Activated T-cell treated with anti-CD3 and anti-CD28 coated beads, Interleukin-2, amount 50 U/mL, for 4 hours (primary cell): ENCODE data around the gene MYOC. TPM values are rescaled to one million over a fixed set of nuclear protein-coding genes. Genes with fewer than 3 reads are reported as not detected.
A peak's percentile ranks its signal among the peaks of the same experiment; 100 is the strongest.
"Not testable (repeated sequence)": the region's sequence is repeated elsewhere in the genome, so short reads cannot be mapped to it uniquely, and the experiment has no call there.

Source experiments
- ATAC-seq, 2 donors: fragments of 200-7000 bp; cut with Tn5 transposase; one replicate each; pipeline ENCODE4 v1.10.0; 2021
- DNase-seq: peaks from one replicate; pipeline ENCODE4 v3.0.0-alpha.2; 2020
- H3K27me3 Mint-ChIP-seq: one replicate; pipeline ENCODE4 v1.8.0; 2021; ENCODE audit warnings: low read depth, mixed read lengths
- H3K36me3 Mint-ChIP-seq: one replicate; pipeline ENCODE4 v1.8.0; 2022; ENCODE audit warnings: mixed read lengths; ENCODE audit not compliant: insufficient read depth
- H3K4me1 Mint-ChIP-seq: one replicate; pipeline ENCODE4 v1.8.0; 2021; ENCODE audit warnings: low read depth, mixed read lengths
- H3K4me3 Mint-ChIP-seq: one replicate; pipeline ENCODE4 v1.8.0; 2021; ENCODE audit warnings: mild to moderate bottlenecking, moderate library complexity, mixed read lengths
- H3K9me3 Mint-ChIP-seq: one replicate; pipeline ENCODE4 v1.8.0; 2021; ENCODE audit warnings: mixed read lengths
- total RNA-seq, 3 donors: library from RNA; stranded (reverse); gene quantifications; one replicate each; pipeline ENCODE4 v1.2.1, GENCODE V29; 2021

Gene MYOC
- total RNA-seq, 3 donors from 2014 or later = not detected

GRCh38 chr1:171603042-171603441 lies 49.4 kb downstream of the MYOC start:
- H3K27me3 Mint-ChIP-seq, H3K4me3 Mint-ChIP-seq, ATAC-seq, H3K4me1 Mint-ChIP-seq, H3K9me3 Mint-ChIP-seq, DNase-seq, H3K36me3 Mint-ChIP-seq: not testable (repeated sequence)

GRCh38 chr1:171600862-171601261 lies 51.6 kb downstream of the MYOC start:
- ATAC-seq (no peak), DNase-seq (no peak)
- Mint-ChIP-seq H3K36me3 (peaks cover 6% of the 10 kb centered on the region), H3K4me3 (no peak overlapping the region), H3K9me3 (no peaks in the 10 kb centered on the region), H3K4me1 (peaks cover 2% of the 10 kb centered on the region), H3K27me3 (no peaks in the 10 kb centered on the region)

GRCh38 chr1:171600310-171600709 lies 52.2 kb downstream of the MYOC start:
- H3K4me3 Mint-ChIP-seq, DNase-seq, H3K4me1 Mint-ChIP-seq, H3K36me3 Mint-ChIP-seq, ATAC-seq, H3K27me3 Mint-ChIP-seq, H3K9me3 Mint-ChIP-seq: not testable (repeated sequence)

GRCh38 chr1:171597203-171597602 lies 55.3 kb downstream of the MYOC start:
- Mint-ChIP-seq H3K9me3 (no peaks in the 10 kb centered on the region), H3K4me3 (no peak overlapping the region), H3K27me3 (no peaks in the 10 kb centered on the region), H3K4me1 (peaks cover 2% of the 10 kb centered on the region), H3K36me3 (peaks cover 13% of the 10 kb centered on the region)
- DNase-seq (no peak), ATAC-seq (no peak)

GRCh38 chr1:171596705-171597104 lies 55.8 kb downstream of the MYOC start:
- Mint-ChIP-seq H3K4me3 (no peak overlapping the region), H3K36me3 (peaks cover 15% of the 10 kb centered on the region), H3K27me3 (no peaks in the 10 kb centered on the region), H3K9me3 (no peaks in the 10 kb centered on the region), H3K4me1 (peaks cover 2% of the 10 kb centered on the region)
- DNase-seq (no peak), ATAC-seq (no peak)

GRCh38 chr1:171596119-171596518 lies 56.4 kb downstream of the MYOC start:
- Mint-ChIP-seq H3K9me3 (no peaks in the 10 kb centered on the region), H3K36me3 (peaks cover 21% of the 10 kb centered on the region), H3K27me3 (no peaks in the 10 kb centered on the region), H3K4me3 (no peak overlapping the region), H3K4me1 (peaks cover 2% of the 10 kb centered on the region)
- ATAC-seq (peak in 1 of 2 donors; percentile 47), DNase-seq (no peak)

GRCh38 chr1:171595324-171595723 lies 57.2 kb downstream of the MYOC start:
- peaks cover 24% of the 10 kb centered on the region for H3K36me3 Mint-ChIP-seq
- DNase-seq (no peak), ATAC-seq (no peak)
- no peaks in the 10 kb centered on the region for H3K27me3 Mint-ChIP-seq
- peaks cover 2% of the 10 kb centered on the region for H3K4me1 Mint-ChIP-seq
- no peaks in the 10 kb centered on the region for H3K9me3 Mint-ChIP-seq
- H3K4me3 Mint-ChIP-seq = no peak overlapping the region

GRCh38 chr1:171590022-171590421 lies 62.5 kb downstream of the MYOC start:
- Mint-ChIP-seq H3K27me3 (no peaks in the 10 kb centered on the region), H3K9me3 (no peaks in the 10 kb centered on the region), H3K4me1 (peaks cover 10% of the 10 kb centered on the region), H3K36me3 (peaks cover 52% of the 10 kb centered on the region), H3K4me3 (no peak overlapping the region)
- DNase-seq = no peak
- ATAC-seq = peak; percentile 32 to 55

- Mint-ChIP-seq H3K4me3 (no peak overlapping the region), H3K4me1 (peaks cover 10% of the 10 kb centered on the region), H3K36me3 (peaks cover 56% of the 10 kb centered on the region)
Observed at GRCh38 chr1:171588230-171588629, 64.3 kb downstream of the MYOC start.

GRCh38 chr1:171585715-171586114 lies 66.8 kb downstream of the MYOC start:
- DNase-seq (no peak), ATAC-seq (no peak)
- Mint-ChIP-seq H3K9me3 (no peaks in the 10 kb centered on the region), H3K27me3 (no peaks in the 10 kb centered on the region), H3K36me3 (peaks cover 48% of the 10 kb centered on the region), H3K4me1 (peaks cover 21% of the 10 kb centered on the region), H3K4me3 (no peak overlapping the region)

More at GRCh38 chr1:171588230-171588629, 64.3 kb downstream of the MYOC start:
- ATAC-seq (no peak), DNase-seq (no peak)
- Mint-ChIP-seq H3K27me3 (no peaks in the 10 kb centered on the region), H3K9me3 (no peaks in the 10 kb centered on the region)

Other genes with a start within 250 kb of the MYOC start
- gene PRRC2C, start 167.2 kb downstream of the MYOC start, total RNA-seq = 100 to 1,000 TPM; 240 to 248 (median 245) TPM
- gene MYOCOS, start 30.4 kb downstream of the MYOC start, total RNA-seq = under 1 TPM in 1 of 3 donors, not detected in 2; 0.13 TPM
- gene VAMP4, start 89.4 kb upstream of the MYOC start, total RNA-seq = 1 to 10 TPM; 6.4 to 8.0 (median 6.9) TPM
- gene METTL13, start 129.0 kb upstream of the MYOC start, total RNA-seq = 10 to 100 TPM; 68.6 to 83.3 (median 77.7) TPM
- under 1 TPM; 0.35 to 0.58 (median 0.38) TPM for gene DNM3, start 188.8 kb upstream of the MYOC start, total RNA-seq